ENCODE results near the gene DDX50.

The DDX50 gene

DNA sequence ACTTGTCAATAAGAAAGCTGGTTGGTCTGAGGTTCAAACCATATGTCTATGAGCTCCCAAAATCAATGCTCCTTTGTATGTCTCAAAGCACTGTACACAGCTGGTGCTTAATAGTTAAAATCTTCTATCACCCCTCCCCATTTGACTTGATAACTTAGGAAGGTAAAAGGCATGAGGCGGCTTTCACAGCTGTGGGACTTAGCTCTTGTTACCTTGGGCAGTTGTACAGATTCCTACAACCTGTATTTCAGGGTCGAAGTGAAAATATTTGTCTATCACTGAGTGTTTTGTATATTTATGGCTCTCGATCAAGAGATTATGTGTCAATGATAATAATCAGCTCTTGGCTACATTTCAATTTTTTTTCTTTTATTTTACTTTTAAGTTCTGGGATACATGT, 86.5 kb downstream of the DDX50 start:
- DNase-seq (ENCODE audit: insufficient read length, low spot score) (no peak), FAIRE-seq (no peak)
- TF ChIP-seq POLR2A (IDR thresholded peaks at IDR 0.05; ENCODE audit: low read depth, low read length): no peak

DNA sequence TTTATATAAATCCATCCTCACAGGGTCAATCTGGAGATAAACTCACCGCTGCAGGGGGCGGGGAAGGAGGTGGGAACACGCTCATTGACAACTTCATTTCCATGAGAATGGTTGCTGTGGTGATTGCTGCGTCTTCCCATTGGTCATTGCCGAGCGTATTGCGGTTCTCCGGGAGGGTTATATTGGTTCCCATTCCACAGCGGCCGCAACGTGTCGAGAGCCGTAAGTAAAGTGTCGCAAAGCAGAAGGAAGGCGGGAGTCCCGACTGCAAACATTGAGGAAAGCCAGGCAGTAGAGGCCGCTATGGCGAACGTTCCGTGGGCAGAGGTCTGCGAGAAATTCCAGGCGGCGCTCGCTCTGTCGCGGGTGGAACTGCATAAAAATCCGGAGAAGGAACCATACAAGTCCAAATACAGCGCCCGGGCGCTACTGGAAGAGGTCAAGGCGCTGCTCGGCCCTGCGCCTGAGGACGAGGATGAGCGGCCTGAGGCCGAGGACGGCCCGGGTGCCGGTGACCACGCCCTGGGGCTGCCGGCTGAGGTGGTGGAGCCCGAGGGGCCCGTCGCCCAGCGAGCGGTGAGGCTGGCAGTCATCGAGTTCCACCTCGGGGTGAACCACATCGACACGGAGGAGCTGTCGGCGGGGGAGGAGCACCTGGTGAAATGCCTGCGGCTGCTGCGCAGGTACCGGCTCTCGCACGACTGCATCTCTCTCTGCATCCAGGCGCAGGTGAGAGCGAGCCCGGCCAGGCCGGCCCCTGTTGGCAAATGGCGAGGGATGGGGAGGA, 87.6 kb downstream of the DDX50 start, which contains the start of gene KIFBP:
Gene KIFBP (plus strand): TSS at position 274 of the 787 bp plus-strand sequence. CDS start 30 bp downstream, at position 304.
- FAIRE-seq: peak; percentile 97
- peak; percentile 75 for TF ChIP-seq POLR2A (IDR thresholded peaks at IDR 0.05; ENCODE audit: low read depth, low read length)
- DNase-seq (ENCODE audit: insufficient read length, low spot score): peak; percentile 94

DNA sequence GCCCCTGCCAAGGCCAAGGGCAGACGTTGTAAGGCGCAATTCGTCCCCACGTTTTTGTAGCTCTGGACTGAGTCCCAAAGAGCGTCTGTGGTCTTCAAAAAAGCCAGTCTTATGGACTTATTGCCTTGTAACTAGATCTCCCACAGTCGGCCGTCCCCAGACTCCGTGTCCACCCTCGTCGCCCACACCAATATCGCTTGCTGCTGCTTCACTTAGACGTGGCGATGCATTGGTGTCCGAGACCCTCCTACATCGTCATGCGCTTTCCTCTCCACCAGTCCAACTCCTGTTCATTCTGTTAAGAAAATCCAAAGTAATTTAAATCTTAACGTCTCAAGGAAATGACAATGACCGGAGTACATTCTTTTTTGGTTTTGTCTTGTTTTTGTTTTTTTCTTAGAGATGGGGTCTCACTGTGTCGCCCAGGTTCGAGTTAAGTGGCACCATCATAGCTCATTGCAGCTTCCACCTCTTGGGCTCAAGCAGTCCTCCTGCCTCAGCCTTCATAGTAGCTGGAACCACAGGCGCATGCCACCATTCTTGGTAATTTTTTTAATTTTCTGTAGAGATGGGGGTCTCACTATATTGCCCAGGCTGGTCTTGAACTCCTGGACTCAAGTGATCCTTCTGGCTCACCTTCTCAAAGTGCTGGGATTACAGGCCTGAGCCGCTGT, 88.3 kb downstream of the DDX50 start:
- no peak for DNase-seq (ENCODE audit: insufficient read length, low spot score)

DNA sequence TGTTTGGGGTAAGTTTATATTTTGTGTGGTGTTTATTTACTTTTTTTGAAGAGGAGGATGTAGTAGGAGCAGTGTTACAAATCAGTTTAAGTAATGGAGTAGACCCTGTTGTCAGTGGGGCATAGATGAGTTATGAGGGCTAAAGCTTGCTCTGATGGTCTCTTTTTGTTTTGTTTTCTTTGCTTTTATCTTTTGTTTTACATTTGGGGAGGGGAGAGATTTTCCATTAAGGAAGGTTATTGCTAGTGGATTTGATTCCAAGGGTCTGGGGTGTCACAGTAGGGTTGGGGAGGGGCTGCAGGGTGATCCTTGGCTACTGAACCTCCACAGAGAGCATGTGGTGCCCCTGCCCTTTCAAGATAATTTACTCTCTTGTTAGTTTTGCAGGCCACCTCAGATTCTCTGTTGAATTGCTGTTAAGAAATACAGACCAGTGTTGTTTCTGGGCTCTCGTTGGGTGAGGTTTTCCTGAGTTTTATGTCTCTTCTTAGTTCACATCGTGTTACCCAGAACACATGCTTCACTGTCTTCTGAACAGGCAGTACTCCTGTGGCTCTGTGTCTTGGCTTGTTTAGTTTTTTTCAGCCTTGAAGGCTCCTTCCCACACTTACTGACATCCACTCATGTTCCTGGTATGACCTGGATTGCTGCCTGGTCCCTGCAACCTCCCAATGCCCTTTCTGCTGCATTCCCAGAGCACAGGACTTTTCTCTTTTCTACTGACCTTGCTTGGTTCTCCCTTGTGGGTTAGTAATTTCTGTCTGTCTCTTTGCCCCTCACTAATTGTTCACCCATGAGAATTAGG, 91.7 kb downstream of the DDX50 start:
- peak; percentile 34 for DNase-seq (ENCODE audit: insufficient read length, low spot score)

More for the DNA sequence above, 88.3 kb downstream of the DDX50 start:
- no peak for FAIRE-seq
- no peak for TF ChIP-seq POLR2A (IDR thresholded peaks at IDR 0.05; ENCODE audit: low read depth, low read length)

More for the DNA sequence above, 91.7 kb downstream of the DDX50 start:
- FAIRE-seq: peak; percentile 91
- TF ChIP-seq POLR2A (IDR thresholded peaks at IDR 0.05; ENCODE audit: low read depth, low read length): no peak
